ENCODE measurements around the gene CYP17A1. TPM values are rescaled to one million over a fixed set of nuclear protein-coding genes. Genes with fewer than 3 reads are reported as not detected.
"Not testable (repeated sequence)": the region's sequence is repeated elsewhere in the genome, so short reads cannot be mapped to it uniquely, and the experiment has no call there.

The CYP17A1 gene
- polyA plus RNA-seq, 2 of the 4 experiments (the other 2 are of a cell fraction): not detected

- no peak for TF ChIP-seq FOXS1 (CRISPR knock-in tag; IDR thresholded peaks at IDR 0.05)
- TF ChIP-seq ZC3H11A (IDR thresholded peaks at IDR 0.05): no peak
- TF ChIP-seq HOXB5 (CRISPR knock-in tag; IDR thresholded peaks at IDR 0.05): no peak
- no peak for TF ChIP-seq NPAS2 (CRISPR knock-in tag; IDR thresholded peaks at IDR 0.05; ENCODE audit: borderline replicate concordance)
- TF ChIP-seq CHD2 (IDR thresholded peaks at IDR 0.05; ENCODE audit: low read length, partially characterized antibody): no peak
- TF ChIP-seq RAD21 (conservative IDR thresholded peaks at IDR 0.05 in 1 of 2, IDR thresholded peaks at IDR 0.05 in 1 of 2): no peak
- no peak for TF ChIP-seq USF2 (IDR thresholded peaks at IDR 0.05)
- no peak for TF ChIP-seq BHLHE40 (IDR thresholded peaks at IDR 0.05; ENCODE audit: low read depth, low read length)
- TF ChIP-seq, protein P1, sequence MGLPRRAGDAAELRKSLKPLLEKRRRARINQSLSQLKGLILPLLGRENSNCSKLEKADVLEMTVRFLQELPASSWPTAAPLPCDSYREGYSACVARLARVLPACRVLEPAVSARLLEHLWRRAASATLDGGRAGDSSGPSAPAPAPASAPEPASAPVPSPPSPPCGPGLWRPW (IDR thresholded peaks at IDR 0.05): no peak
- TF ChIP-seq RFX5 (IDR thresholded peaks at IDR 0.05): no peak
- TF ChIP-seq RCOR1 (IDR thresholded peaks at IDR 0.05; ENCODE audit: low read depth, low read length): no peak
- TF ChIP-seq POLR2AphosphoS2 (conservative IDR thresholded peaks at IDR 0.05; ENCODE audit: low read length): no peak
- TF ChIP-seq, protein P2, sequence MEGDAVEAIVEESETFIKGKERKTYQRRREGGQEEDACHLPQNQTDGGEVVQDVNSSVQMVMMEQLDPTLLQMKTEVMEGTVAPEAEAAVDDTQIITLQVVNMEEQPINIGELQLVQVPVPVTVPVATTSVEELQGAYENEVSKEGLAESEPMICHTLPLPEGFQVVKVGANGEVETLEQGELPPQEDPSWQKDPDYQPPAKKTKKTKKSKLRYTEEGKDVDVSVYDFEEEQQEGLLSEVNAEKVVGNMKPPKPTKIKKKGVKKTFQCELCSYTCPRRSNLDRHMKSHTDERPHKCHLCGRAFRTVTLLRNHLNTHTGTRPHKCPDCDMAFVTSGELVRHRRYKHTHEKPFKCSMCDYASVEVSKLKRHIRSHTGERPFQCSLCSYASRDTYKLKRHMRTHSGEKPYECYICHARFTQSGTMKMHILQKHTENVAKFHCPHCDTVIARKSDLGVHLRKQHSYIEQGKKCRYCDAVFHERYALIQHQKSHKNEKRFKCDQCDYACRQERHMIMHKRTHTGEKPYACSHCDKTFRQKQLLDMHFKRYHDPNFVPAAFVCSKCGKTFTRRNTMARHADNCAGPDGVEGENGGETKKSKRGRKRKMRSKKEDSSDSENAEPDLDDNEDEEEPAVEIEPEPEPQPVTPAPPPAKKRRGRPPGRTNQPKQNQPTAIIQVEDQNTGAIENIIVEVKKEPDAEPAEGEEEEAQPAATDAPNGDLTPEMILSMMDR (IDR thresholded peaks at IDR 0.05): no peak
- TF ChIP-seq JUNB (IDR thresholded peaks at IDR 0.05): no peak
- no peak for TF ChIP-seq RARB (CRISPR knock-in tag; IDR thresholded peaks at IDR 0.05)
- TF ChIP-seq PHF8 (IDR thresholded peaks at IDR 0.05; ENCODE audit: borderline replicate concordance, low read depth): no peak
- TF ChIP-seq CBX2 (IDR thresholded peaks at IDR 0.05; ENCODE audit: borderline replicate concordance, low read depth): no peak
- no peak for TF ChIP-seq MAX (IDR thresholded peaks at IDR 0.05)
- TF ChIP-seq KDM1A (IDR thresholded peaks at IDR 0.05; ENCODE audit: low read depth): no peak
- no peak for TF ChIP-seq SREBF2 (IDR thresholded peaks at IDR 0.05)
- ATAC-seq (no peak), DNase-seq (ENCODE audit: low read depth in 1 of 2, low spot score in 1 of 2) (no peak), FAIRE-seq (no peak)
- ChIA-PET POLR2A (no interaction called here), CTCF (interaction anchor here (2.0 to 8.7 kb wide), 2 partner anchors 12 to 79 kb away, joined by 10 to 58 read pairs; partner anchors contain the start of gene CYP17A1)
- H3K9me3 ChIP-seq: no peaks in the 10 kb centered on the region
- WGBS (ENCODE audit: missing lambda C conversion rate): 95% methylated on average over 10 of the region's 12 CpGs
- no peak overlapping the region for H3K27ac ChIP-seq
- no peak overlapping the region for H3K4me3 ChIP-seq
- no peak overlapping the region for H3K4me2 ChIP-seq
- H3K4me1 ChIP-seq: no peaks in the 10 kb centered on the region
Measured at GRCh38 chr10:102822222-102822621, 15.0 kb downstream of the CYP17A1 start.

- not testable (repeated sequence) for FAIRE-seq, H3K9me3 ChIP-seq
- CTCF ChIA-PET: interaction anchor here (1.2 to 8.7 kb wide), 4 partner anchors 13 to 92 kb away, joined by 3 to 58 read pairs (median 6); partner anchors contain the start of gene CYP17A1
Measured at GRCh38 chr10:102820008-102820407, 17.2 kb downstream of the CYP17A1 start.

GRCh38 chr10:102819054-102819453 lies 18.2 kb downstream of the CYP17A1 start:
- POLR2A ChIA-PET: no interaction called here
- CTCF ChIA-PET: interaction anchor here (0.6 to 8.7 kb wide), 7 partner anchors 8 to 984 kb away, joined by 3 to 58 read pairs (median 3); partner anchors contain the start of gene CYP17A1
- no peak overlapping the region for H3K4me2 ChIP-seq
- FAIRE-seq (no peak), ATAC-seq (no peak), DNase-seq (ENCODE audit: low read depth in 1 of 2, low spot score in 1 of 2) (no peak)
- 89% methylated on average over 6 of the region's 6 CpGs for WGBS (ENCODE audit: missing lambda C conversion rate)
- no peak overlapping the region for H3K4me3 ChIP-seq
- H3K4me1 ChIP-seq: no peaks in the 10 kb centered on the region
- no peaks in the 10 kb centered on the region for H3K9me3 ChIP-seq
- no peak overlapping the region for H3K27ac ChIP-seq
- TF ChIP-seq FOSB (CRISPR knock-in tag; IDR thresholded peaks at IDR 0.05) (no peak), JUN (IDR thresholded peaks at IDR 0.05) (no peak), CBX8 (IDR thresholded peaks at IDR 0.05) (no peak), BHLHE40 (IDR thresholded peaks at IDR 0.05; ENCODE audit: low read depth, low read length) (no peak), CEBPB (IDR thresholded peaks at IDR 0.05) (no peak), RNF2 (IDR thresholded peaks at IDR 0.05; ENCODE audit: borderline replicate concordance, low read depth) (no peak), SREBF2 (IDR thresholded peaks at IDR 0.05) (no peak), BCL3 (IDR thresholded peaks at IDR 0.05) (no peak), ZFP36 (IDR thresholded peaks at IDR 0.05; ENCODE audit: borderline replicate concordance, partially characterized antibody) (no peak), E2F6 (IDR thresholded peaks at IDR 0.05; ENCODE audit: borderline replicate concordance, low read depth) (no peak), EHMT2 (IDR thresholded peaks at IDR 0.05; ENCODE audit: low read depth) (no peak), SMC3 (IDR thresholded peaks at IDR 0.05) (no peak)
- TF ChIP-seq, protein P3, sequence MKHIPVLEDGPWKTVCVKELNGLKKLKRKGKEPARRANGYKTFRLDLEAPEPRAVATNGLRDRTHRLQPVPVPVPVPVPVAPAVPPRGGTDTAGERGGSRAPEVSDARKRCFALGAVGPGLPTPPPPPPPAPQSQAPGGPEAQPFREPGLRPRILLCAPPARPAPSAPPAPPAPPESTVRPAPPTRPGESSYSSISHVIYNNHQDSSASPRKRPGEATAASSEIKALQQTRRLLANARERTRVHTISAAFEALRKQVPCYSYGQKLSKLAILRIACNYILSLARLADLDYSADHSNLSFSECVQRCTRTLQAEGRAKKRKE (CRISPR knock-in tag; IDR thresholded peaks at IDR 0.05; ENCODE audit: low read depth): no peak

More at GRCh38 chr10:102820008-102820407, 17.2 kb downstream of the CYP17A1 start:
- POLR2A ChIA-PET; H3K4me3 ChIP-seq; H3K4me1 ChIP-seq; H3K27ac ChIP-seq; DNase-seq (ENCODE audit: low read depth in 1 of 2, low spot score in 1 of 2); ATAC-seq; H3K4me2 ChIP-seq: not testable (repeated sequence)
- 91% methylated on average over 5 of the region's 5 CpGs for WGBS (ENCODE audit: missing lambda C conversion rate)
